AG09309 (cell line): Measurements from ENCODE around the gene MOV10.

ENCODE experiments used
- DNase-seq: peaks from one replicate; pipeline ENCODE4 v3.0.0-alpha.2; 2010; ENCODE audit warnings: low read depth
- H3K4me3 ChIP-seq: 2 replicates; pipeline ENCODE4 v1.5.1; 2011; ENCODE audit warnings: mild to moderate bottlenecking, low read depth, low read length, moderate library complexity; ENCODE audit not compliant: control insufficient read depth
- CTCF ChIP-seq: IDR thresholded peaks from 2 replicates; pipeline ENCODE4 v1.5.1; 2011; ENCODE audit warnings: mild to moderate bottlenecking, low read depth, low read length, inconsistent platforms; ENCODE audit not compliant: insufficient read depth, control insufficient read depth; ENCODE audit errors: missing control alignments

MOV10 gene

DNA sequence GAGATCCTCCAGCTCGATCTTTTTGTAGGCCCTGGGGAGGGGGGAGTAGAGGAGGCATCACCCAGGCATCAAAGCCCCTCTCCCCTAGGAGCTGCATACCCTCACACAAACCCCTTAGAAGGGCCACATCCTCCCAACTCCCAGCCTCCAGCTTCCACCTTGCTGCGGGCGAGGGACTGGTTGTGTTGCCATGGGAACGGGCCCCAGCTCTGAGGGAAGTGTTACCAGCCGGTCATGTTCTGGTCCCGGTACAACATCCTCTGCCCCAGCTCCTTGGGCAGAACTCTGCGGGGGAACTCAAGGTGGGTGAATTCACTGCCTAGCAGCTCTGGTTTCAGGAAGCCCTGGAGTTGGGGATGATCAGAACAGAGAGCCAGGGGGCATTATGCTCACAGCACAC is 36.6 kb downstream of the MOV10 start:
- no peak overlapping the region for H3K4me3 ChIP-seq
- DNase-seq, result no peak
- TF ChIP-seq CTCF, result no peak

DNA sequence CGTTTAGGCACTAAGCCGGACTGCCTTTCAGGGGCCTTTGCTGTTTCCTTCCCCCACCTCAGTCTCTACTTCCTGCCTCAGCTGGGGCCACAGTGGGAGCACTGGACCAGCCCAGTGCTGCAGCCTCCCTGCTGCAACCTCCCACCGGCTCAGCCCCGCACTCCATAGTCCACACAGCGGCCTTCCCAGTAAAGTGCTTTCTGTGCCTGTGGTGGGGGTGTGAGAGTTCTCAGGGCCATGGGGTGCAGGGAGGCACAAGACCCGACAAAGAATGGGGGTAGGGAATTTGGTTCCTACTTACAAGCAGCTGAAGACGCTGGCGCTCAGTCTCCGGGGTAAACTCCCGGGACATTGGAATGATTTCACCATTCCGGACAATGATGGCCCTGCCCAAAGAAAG is 37.2 kb downstream of the MOV10 start:
- no peak for TF ChIP-seq CTCF
- DNase-seq, result no peak
- H3K4me3 ChIP-seq, result no peak overlapping the region

DNA sequence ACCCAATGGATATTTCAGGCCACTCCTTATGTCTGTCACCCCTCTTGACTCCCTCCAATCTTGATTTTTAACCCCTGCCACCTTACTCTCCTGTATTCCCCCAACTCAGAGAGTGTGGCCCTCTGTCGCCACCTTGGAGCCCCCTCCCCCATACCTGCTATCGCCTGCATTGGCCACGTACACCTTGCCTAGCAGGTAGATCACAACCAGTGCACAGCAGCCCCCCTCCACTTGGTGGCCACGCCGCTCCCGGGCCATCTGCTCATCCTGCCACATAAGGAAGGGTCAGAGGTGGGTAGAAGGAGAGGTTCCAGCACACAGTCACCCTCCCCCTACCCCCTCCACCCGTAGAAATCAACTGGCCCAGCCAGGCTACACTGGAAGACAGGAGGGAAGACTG is 37.7 kb downstream of the MOV10 start:
- no peak overlapping the region for H3K4me3 ChIP-seq
- TF ChIP-seq CTCF, result no peak
- no peak for DNase-seq

GRCh38 chr1:112712701-112713128 is 38.3 kb downstream of the MOV10 start:
- H3K4me3 ChIP-seq, result no peak overlapping the region
- no peak for DNase-seq
- TF ChIP-seq CTCF, result no peak

GRCh38 chr1:112713466-112714312 is 39.2 kb downstream of the MOV10 start:
- DNase-seq, result no peak
- H3K4me3 ChIP-seq, result peak overlapping the region; percentile 51; the same call in 1 of the 2 replicates
- TF ChIP-seq CTCF, result no peak

DNA sequence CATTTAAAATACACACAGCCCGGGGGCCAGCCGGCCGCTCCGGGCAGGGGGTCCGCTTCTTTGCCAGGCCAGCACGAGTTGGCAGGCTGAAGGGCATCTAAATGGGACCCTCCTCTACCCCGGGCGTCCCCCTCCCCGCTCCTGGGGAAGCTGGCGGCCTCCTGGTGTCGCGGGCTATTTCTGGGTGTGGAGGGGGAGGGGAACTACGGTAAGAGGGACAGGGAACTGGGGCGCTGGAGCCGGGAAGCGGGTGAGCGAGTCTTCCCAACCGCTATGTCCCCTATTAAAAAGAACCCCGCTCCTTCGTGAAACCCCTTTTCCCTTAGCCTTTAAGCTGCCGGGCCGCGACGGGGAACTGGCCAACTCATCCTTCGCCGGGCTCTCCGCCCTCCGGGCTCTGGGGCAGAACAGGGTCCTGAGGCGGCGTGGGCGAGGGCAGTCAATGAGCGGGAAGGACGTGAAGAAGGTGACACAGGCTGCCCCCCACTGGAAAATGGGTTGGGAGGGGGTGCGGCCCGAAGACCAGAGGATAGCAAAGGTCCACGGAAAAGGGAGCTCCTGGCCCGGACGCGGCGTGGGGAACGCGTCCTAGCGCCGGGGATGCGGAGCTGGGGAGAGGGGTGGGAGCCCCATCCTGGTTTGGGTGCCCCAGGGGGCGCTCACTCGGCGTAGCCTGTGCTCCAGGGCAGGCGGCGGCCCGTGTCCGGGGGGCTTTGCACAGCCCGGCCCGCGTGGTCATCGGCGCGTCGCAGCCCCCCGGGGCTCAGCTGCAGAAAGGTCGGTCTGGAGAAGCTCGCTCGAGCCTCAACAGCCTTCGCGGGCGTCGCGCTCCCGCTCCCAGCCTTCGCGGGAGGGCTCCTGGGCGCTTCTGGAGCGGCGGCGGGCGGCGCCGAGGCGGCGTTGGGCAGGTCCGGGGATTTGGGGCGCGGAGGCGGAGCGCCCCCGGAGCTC is 40.1 kb downstream of the MOV10 start:
- peak overlapping the region; percentile 51 for H3K4me3 ChIP-seq
- DNase-seq, result no peak
- no peak for TF ChIP-seq CTCF
